Breast epithelium (tissue), 4 donors: ENCODE data around the gene PKD2. TPM values are rescaled to one million over a fixed set of nuclear protein-coding genes. Genes with fewer than 3 reads are reported as not detected.
A peak's percentile ranks its signal among the peaks of the same experiment; 100 is the strongest.

ENCODE experiments used
- DNase-seq, 2 donors: peaks; one replicate each; pipeline ENCODE4 v3.0.0-alpha.2; 2019; ENCODE audit warnings: low spot score in 2 of 2
- H3K27ac ChIP-seq, 2 donors: fragments of 200-600 bp; sonication (generic) in 1 of 2; one replicate each; pipeline ENCODE4 v1.5.1; 2016 to 2019; ENCODE audit warnings: mild to moderate bottlenecking in 1 of 2
- H3K27me3 ChIP-seq, 2 donors: fragments of 200-600 bp; sonication (generic) in 1 of 2; one replicate each; pipeline versions ENCODE4 v1.5.1 to v1.6.0; 2017 to 2019; ENCODE audit warnings: control low read depth in 1 of 2, mild to moderate bottlenecking in 1 of 2
- H3K36me3 ChIP-seq: fragments of 200-600 bp; one replicate; pipeline ENCODE4 v1.5.1; 2019
- H3K4me1 ChIP-seq, 2 donors: fragments of 200-600 bp; sonication (generic); one replicate each; pipeline ENCODE4 v1.5.1; 2016 to 2019; ENCODE audit warnings: control low read depth in 1 of 2
- H3K4me3 ChIP-seq, 3 donors: fragments of 200-600 bp; sonication (generic); 1 replicate in 2 of 3; 2 replicates in 1 of 3; pipeline ENCODE4 v1.5.1; 2016 to 2019; ENCODE audit warnings: mild to moderate bottlenecking in 3 of 3, moderate library complexity in 2 of 3
- H3K9me3 ChIP-seq, 2 donors: fragments of 200-600 bp; sonication (generic) in 1 of 2; one replicate each; pipeline ENCODE4 v1.5.1; 2016 to 2019; ENCODE audit warnings: control low read depth in 1 of 2
- CTCF ChIP-seq, 3 donors: fragments of 450-650 bp; IDR thresholded peaks; one replicate each; pipeline ENCODE4 v1.5.1; 2016 to 2017; ENCODE audit warnings: antibody characterized with exemption in 3 of 3, mild to moderate bottlenecking in 3 of 3, moderate library complexity in 3 of 3
- POLR2A ChIP-seq: fragments of 450-650 bp; IDR thresholded peaks from one replicate; pipeline ENCODE4 v1.6.1; 2016; ENCODE audit warnings: antibody characterized with exemption, mild to moderate bottlenecking, moderate library complexity
- POLR2AphosphoS5 ChIP-seq, 3 donors: sonication (generic); formaldehyde crosslinking; IDR thresholded peaks; one replicate each; pipeline ENCODE4 v1.6.1; 2017; ENCODE audit warnings: antibody characterized with exemption in 3 of 3
- intact Hi-C: fragments of 100-400 bp; cut with DNase I; formaldehyde crosslinking; loops from one replicate; pipeline ENCODE4 v1.15.1; 2023; ENCODE audit warnings: low total_unique reads
- total RNA-seq, 3 donors: library from RNA; depleted of rRNA; stranded (reverse); fragments of >200 nt; gene quantifications; one replicate each; pipeline ENCODE4 v1.1.0, GENCODE V29; 2016

Gene PKD2
- total RNA-seq, 3 donors from 2014 or later = 60.0 to 66.2 (median 61.3) TPM

GRCh38 chr4:88043001-88043400 is 35.6 kb downstream of the PKD2 start:
- DNase-seq = no peak
- H3K4me1 ChIP-seq = no peaks in the 10 kb centered on the region
- TF ChIP-seq POLR2A (no peak), CTCF (IDR thresholded peaks at IDR 0.05) (no peak)
- no peak overlapping the region for H3K4me3 ChIP-seq
- no peaks in the 10 kb centered on the region for H3K9me3 ChIP-seq
- no peak overlapping the region for H3K27ac ChIP-seq
- no peaks in the 10 kb centered on the region for H3K27me3 ChIP-seq
- peaks cover 6% of the 10 kb centered on the region for H3K36me3 ChIP-seq
- intact Hi-C loops = no loop called here

- TF ChIP-seq POLR2A (no peak), POLR2AphosphoS5 (IDR thresholded peaks at IDR 0.05) (no peak), CTCF (IDR thresholded peaks at IDR 0.05) (no peak)
- H3K4me3 ChIP-seq = no peak overlapping the region
- H3K36me3 ChIP-seq = peaks cover 6% of the 10 kb centered on the region
- intact Hi-C loops = no loop called here
- no peak for DNase-seq
- no peak overlapping the region for H3K27ac ChIP-seq
- H3K4me1 ChIP-seq = no peaks in the 10 kb centered on the region
- H3K9me3 ChIP-seq = no peaks in the 10 kb centered on the region
- no peaks in the 10 kb centered on the region for H3K27me3 ChIP-seq
Observed at GRCh38 chr4:88043586-88044340, 36.3 kb downstream of the PKD2 start.

- intact Hi-C loops = no loop called here
- DNase-seq = no peak
- Histone ChIP-seq H3K4me1 (no peaks in the 10 kb centered on the region), H3K27ac (no peak overlapping the region), H3K36me3 (peaks cover 6% of the 10 kb centered on the region), H3K27me3 (no peaks in the 10 kb centered on the region), H3K9me3 (no peaks in the 10 kb centered on the region), H3K4me3 (no peak overlapping the region)
- TF ChIP-seq POLR2AphosphoS5 (IDR thresholded peaks at IDR 0.05) (no peak), POLR2A (no peak), CTCF (IDR thresholded peaks at IDR 0.05) (no peak)
Observed at GRCh38 chr4:88045021-88045420, 37.6 kb downstream of the PKD2 start.

GRCh38 chr4:88054229-88054628 is 46.8 kb downstream of the PKD2 start:
- Histone ChIP-seq H3K27ac (no peak overlapping the region), H3K9me3 (no peaks in the 10 kb centered on the region), H3K36me3 (peaks cover 4% of the 10 kb centered on the region), H3K4me3 (no peak overlapping the region), H3K27me3 (no peaks in the 10 kb centered on the region), H3K4me1 (no peaks in the 10 kb centered on the region)
- TF ChIP-seq POLR2A = no peak
- no peak for TF ChIP-seq POLR2AphosphoS5 (IDR thresholded peaks at IDR 0.05)
- TF ChIP-seq CTCF (IDR thresholded peaks at IDR 0.05) = no peak
- intact Hi-C loops = no loop called here
- DNase-seq = no peak

GRCh38 chr4:88054901-88055300 is 47.5 kb downstream of the PKD2 start:
- H3K27ac ChIP-seq = no peak overlapping the region
- H3K4me1 ChIP-seq = no peaks in the 10 kb centered on the region
- H3K27me3 ChIP-seq = no peaks in the 10 kb centered on the region
- intact Hi-C loops = no loop called here
- H3K4me3 ChIP-seq = no peak overlapping the region
- H3K36me3 ChIP-seq = peaks cover 4% of the 10 kb centered on the region
- DNase-seq = no peak
- peak in 2 of 3 donors; percentile 25 to 46 for TF ChIP-seq CTCF (IDR thresholded peaks at IDR 0.05)
- TF ChIP-seq POLR2AphosphoS5 (IDR thresholded peaks at IDR 0.05) = no peak
- no peaks in the 10 kb centered on the region for H3K9me3 ChIP-seq
